ENCODE data around the gene CCDC50.

CCDC50 gene

GRCh38 chr3:191428177-191428576, 99.0 kb downstream of the CCDC50 start:
- DNase-seq (ENCODE audit: low read depth) = no peak
- no peak overlapping the region for H3K4me3 ChIP-seq (ENCODE audit: control insufficient read depth, low read depth, low read length)
- TF ChIP-seq CTCF (IDR thresholded peaks at IDR 0.05; ENCODE audit: control insufficient read depth, insufficient read depth, low read depth, low read length, missing control alignments) = no peak

- no peak for DNase-seq (ENCODE audit: low read depth)
- no peak overlapping the region for H3K4me3 ChIP-seq (ENCODE audit: control insufficient read depth, low read depth, low read length)
Measured at GRCh38 chr3:191430103-191430502, 100.9 kb downstream of the CCDC50 start.

GRCh38 chr3:191431160-191431822, 102.1 kb downstream of the CCDC50 start:
- DNase-seq (ENCODE audit: low read depth) = no peak
- TF ChIP-seq CTCF (IDR thresholded peaks at IDR 0.05; ENCODE audit: control insufficient read depth, insufficient read depth, low read depth, low read length, missing control alignments) = no peak
- no peak overlapping the region for H3K4me3 ChIP-seq (ENCODE audit: control insufficient read depth, low read depth, low read length)

More at GRCh38 chr3:191430103-191430502, 100.9 kb downstream of the CCDC50 start:
- no peak for TF ChIP-seq CTCF (IDR thresholded peaks at IDR 0.05; ENCODE audit: control insufficient read depth, insufficient read depth, low read depth, low read length, missing control alignments)

GRCh38 chr3:191432162-191432561, 103.0 kb downstream of the CCDC50 start:
- no peak for TF ChIP-seq CTCF (IDR thresholded peaks at IDR 0.05; ENCODE audit: control insufficient read depth, insufficient read depth, low read depth, low read length, missing control alignments)
- no peak overlapping the region for H3K4me3 ChIP-seq (ENCODE audit: control insufficient read depth, low read depth, low read length)
- DNase-seq (ENCODE audit: low read depth) = no peak

GRCh38 chr3:191434024-191434423, 104.8 kb downstream of the CCDC50 start:
- no peak overlapping the region for H3K4me3 ChIP-seq (ENCODE audit: control insufficient read depth, low read depth, low read length)
- DNase-seq (ENCODE audit: low read depth) = no peak
- TF ChIP-seq CTCF (IDR thresholded peaks at IDR 0.05; ENCODE audit: control insufficient read depth, insufficient read depth, low read depth, low read length, missing control alignments) = no peak

GRCh38 chr3:191435981-191436380, 106.8 kb downstream of the CCDC50 start:
- no peak overlapping the region for H3K4me3 ChIP-seq (ENCODE audit: control insufficient read depth, low read depth, low read length)
- no peak for TF ChIP-seq CTCF (IDR thresholded peaks at IDR 0.05; ENCODE audit: control insufficient read depth, insufficient read depth, low read depth, low read length, missing control alignments)
- DNase-seq (ENCODE audit: low read depth) = no peak
